ENCODE results near the gene SMIM26. TPM values are rescaled to one million over a fixed set of nuclear protein-coding genes. Genes with fewer than 3 reads are reported as not detected.

Gene SMIM26
- total and polyA plus RNA-seq, 9 of the 15 experiments (the other 6 are each of a cell fraction or from before 2014, with no cell fraction given): 46.9 to 186 (median 86.5) TPM

- TF ChIP-seq CTCF (IDR thresholded peaks at IDR 0.05 in 2 of 3, conservative IDR thresholded peaks at IDR 0.05 in 1 of 3; ENCODE audit: insufficient read depth in 2 of 3, low read depth in 1 of 3, low read length in 3 of 3) (no peak), RBBP5 (IDR thresholded peaks at IDR 0.05; ENCODE audit: borderline replicate concordance, insufficient read depth, low read length, poor library complexity, severe bottlenecking) (peak; percentile 83), KDM1A (IDR thresholded peaks at IDR 0.05) (no peak), POLR2H (tag; IDR thresholded peaks at IDR 0.05; ENCODE audit: low read depth) (peak; percentile 59), DNMT1 (IDR thresholded peaks at IDR 0.05) (no peak), ZNF511 (CRISPR knock-in tag; IDR thresholded peaks at IDR 0.05) (no peak), EHMT2 (IDR thresholded peaks at IDR 0.05) (no peak), ZEB2 (IDR thresholded peaks at IDR 0.05) (peak; percentile 79), NCOA2 (IDR thresholded peaks at IDR 0.05; ENCODE audit: partially characterized antibody in 2 of 2) (no peak), AFF1 (IDR thresholded peaks at IDR 0.05; ENCODE audit: low read depth in 1 of 2, partially characterized antibody in 2 of 2) (peak in 1 of 2 experiments; percentile 46), HNRNPH1 (optimal IDR thresholded peaks at IDR 0.05; ENCODE audit: low read depth, low read length) (no peak), CCAR2 (IDR thresholded peaks at IDR 0.05; ENCODE audit: low read depth, low read length) (no peak), ZBTB43 (CRISPR knock-in tag; IDR thresholded peaks at IDR 0.05) (no peak), IRF9 (tag; IDR thresholded peaks at IDR 0.05) (no peak), SMAD3 (CRISPR knock-in tag; conservative IDR thresholded peaks at IDR 0.05) (no peak)
Measured at GRCh38 chr20:18566892-18567738, at the start of gene SMIM26 (continued).
